Measurements from ENCODE around the gene SESN1.

- TF ChIP-seq EZH2 (IDR thresholded peaks at IDR 0.05) (no peak), POLR2AphosphoS5 (IDR thresholded peaks at IDR 0.05; ENCODE audit: borderline replicate concordance, low read depth, low read length) (no peak)
Observed at GRCh38 chr6:108942556-108943492, 151.8 kb downstream of the SESN1 start.

All from SK-N-MC (cell line).